Daoy (cell line): ENCODE measurements around the gene TMEM131. TPM values are rescaled to one million over a fixed set of nuclear protein-coding genes. Genes with fewer than 3 reads are reported as not detected.

Source experiments
- DNase-seq: peaks from one replicate; pipeline ENCODE4 v3.0.0-alpha.2; 2015; ENCODE audit warnings: low read depth
- total RNA-seq: library from RNA; depleted of rRNA; stranded (reverse); fragments of >200 nt; shearing (Covaris generic); gene quantifications from 2 replicates; pipeline ENCODE4 v1.2.3, GENCODE V29; 2014; rRNA removed

TMEM131 gene
- total RNA-seq, 1 experiment from 2014 or later: 10.5 TPM

DNA sequence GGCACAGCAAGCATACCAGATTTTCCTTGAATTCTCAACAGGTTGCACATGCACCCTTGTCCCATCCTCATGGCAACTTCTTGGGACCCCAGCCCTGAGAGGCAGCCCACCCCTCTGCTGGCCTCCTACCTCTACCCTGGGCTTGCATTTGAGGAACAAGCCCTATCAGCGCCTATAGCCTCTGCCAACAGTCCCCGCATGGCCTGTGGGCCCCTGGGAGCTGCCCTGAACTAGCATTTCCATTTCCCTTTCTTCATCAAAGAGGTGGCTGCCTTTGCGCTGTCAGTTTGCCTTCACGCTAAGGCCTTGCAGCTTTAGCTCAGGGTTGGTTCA is 287.7 kb downstream of the TMEM131 start:
- DNase-seq: no peak

DNA sequence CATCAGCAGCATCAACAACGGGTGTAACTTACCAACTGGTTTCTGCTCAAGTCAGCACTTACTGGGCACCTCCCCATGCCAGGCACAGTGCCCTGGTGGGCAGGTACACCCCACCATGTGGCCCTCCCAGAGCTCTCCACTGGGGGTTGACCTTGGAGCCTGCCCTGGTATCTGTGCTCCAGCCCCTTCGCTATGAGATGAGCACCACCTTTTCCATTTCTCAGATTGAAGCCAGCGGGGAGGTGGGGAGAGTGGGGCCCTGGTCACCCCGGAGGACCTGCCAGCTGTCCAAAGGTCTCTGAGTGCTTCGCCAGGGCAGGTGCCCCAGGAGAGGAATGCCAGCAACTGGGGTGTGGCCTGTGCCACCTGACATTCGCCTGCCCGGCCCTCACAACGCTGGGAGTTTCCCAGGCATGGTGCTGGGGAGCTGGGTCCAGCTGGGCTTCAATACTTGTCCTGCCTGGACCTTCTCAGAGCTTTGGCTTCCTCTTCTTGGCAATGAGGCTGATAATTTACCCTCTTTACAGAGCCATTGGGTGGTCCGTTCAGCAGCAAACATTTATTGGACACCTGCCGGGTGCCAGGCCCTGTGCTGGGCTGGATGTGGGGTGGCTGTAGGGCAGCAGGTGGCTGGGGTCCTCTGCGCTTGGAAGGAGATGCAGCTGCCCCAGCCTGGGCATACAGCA is 288.2 kb downstream of the TMEM131 start:
- no peak for DNase-seq

GRCh38 chr2:97706708-97707345 is 288.9 kb downstream of the TMEM131 start:
- DNase-seq: no peak

Other genes with a start within 250 kb of the TMEM131 start
- gene VWA3B, start 91.2 kb upstream of the TMEM131 start, total RNA-seq: 0.77 TPM in 1 of 2 replicates, not detected in the other